HEK293 (cell line): ENCODE results near the gene PHF10.

Experiments
- CTCF ChIA-PET: fragments of 350-600 bp; formaldehyde crosslinking; extraction: SDS; loops from one replicate; lab custom pipeline; 2021; ENCODE audit warnings: antibody characterized with exemption; lab: Yijun Ruan, JAX
- POLR2A ChIA-PET: fragments of 300-600 bp; formaldehyde crosslinking; extraction: SDS; loops from one replicate; lab custom pipeline; 2020; ENCODE audit warnings: antibody characterized with exemption, inconsistent platforms; lab: Yijun Ruan, JAX
- H3K27ac ChIP-seq: fragments of 200-500 bp; sonication (Bioruptor generic); 2 replicates; pipeline ENCODE4 v1.5.1; 2014; ENCODE audit warnings: low read depth, low read length, control low read depth, inconsistent platforms; ENCODE audit errors: extremely low read depth
- H3K36me3 ChIP-seq, 2 experiments: fragments of 200-500 bp in 1 of 2; sonication (Bioruptor generic) in 1 of 2; 1 replicate in 1 of 2; 2 replicates in 1 of 2; pipeline ENCODE4 v1.5.1; 2014 to 2017; ENCODE audit warnings: inconsistent platforms in 2 of 2, low read length in 2 of 2; ENCODE audit not compliant: control insufficient read depth in 2 of 2, insufficient read depth in 1 of 2
- H3K4me1 ChIP-seq: fragments of 200-500 bp; sonication (Bioruptor generic); 2 replicates; pipeline ENCODE4 v1.5.1; 2014; ENCODE audit warnings: mild to moderate bottlenecking, low read length, inconsistent platforms; ENCODE audit not compliant: control insufficient read depth, insufficient read depth
- H3K4me3 ChIP-seq: 2 replicates; pipeline ENCODE4 v1.5.1; 2011; ENCODE audit warnings: low read depth, mild to moderate bottlenecking, control low read depth, low read length, moderate library complexity
- H3K9me3 ChIP-seq: fragments of 200-500 bp; sonication (Bioruptor generic); 2 replicates; pipeline ENCODE4 v1.5.1; 2014; ENCODE audit warnings: low read depth, low read length, inconsistent platforms; ENCODE audit not compliant: control insufficient read depth, insufficient read depth
- SP2 ChIP-seq: fragments of 450-650 bp; formaldehyde crosslinking; IDR thresholded peaks from 2 replicates; pipeline ENCODE4 v1.5.1; 2016; ENCODE audit warnings: missing biosample characterization, missing genetic modification characterization
- TCF7L2 ChIP-seq: IDR thresholded peaks from 2 replicates; pipeline ENCODE4 v1.6.1; 2011; ENCODE audit warnings: low read depth, mild to moderate bottlenecking, inconsistent platforms, low read length, moderate library complexity, borderline replicate concordance
- ZNF133 ChIP-seq: fragments of 450-650 bp; formaldehyde crosslinking; IDR thresholded peaks from 2 replicates; pipeline ENCODE4 v1.5.1; 2016; ENCODE audit warnings: missing biosample characterization, missing genetic modification characterization
- ZNF292 ChIP-seq: fragments of 450-650 bp; formaldehyde crosslinking; IDR thresholded peaks from 2 replicates; pipeline ENCODE4 v1.5.1; 2016; ENCODE audit warnings: low read depth, missing biosample characterization, missing genetic modification characterization, borderline replicate concordance
- ZNF404 ChIP-seq: fragments of 450-650 bp; formaldehyde crosslinking; IDR thresholded peaks from 2 replicates; pipeline ENCODE4 v1.5.1; 2017; ENCODE audit warnings: missing biosample characterization, missing genetic modification characterization
- ZNF623 ChIP-seq: fragments of 450-650 bp; formaldehyde crosslinking; IDR thresholded peaks from 2 replicates; pipeline ENCODE4 v1.5.1; 2016; ENCODE audit warnings: missing biosample characterization, missing genetic modification characterization
- TF ChIP-seq, protein P1 (sequence below): fragments of 450-650 bp; formaldehyde crosslinking; IDR thresholded peaks from 2 replicates; pipeline ENCODE4 v1.5.1; 2016; ENCODE audit warnings: missing biosample characterization, missing genetic modification characterization
- TF ChIP-seq, protein P2 (sequence below): fragments of 450-650 bp; formaldehyde crosslinking; optimal IDR thresholded peaks from 2 replicates; pipeline ENCODE3; 2016; ENCODE audit warnings: missing biosample characterization, mild to moderate bottlenecking, missing genetic modification characterization
- TF ChIP-seq, protein P3 (sequence below): fragments of 450-650 bp; formaldehyde crosslinking; IDR thresholded peaks from 2 replicates; pipeline ENCODE4 v1.5.1; 2016; ENCODE audit warnings: missing biosample characterization, missing genetic modification characterization
- TF ChIP-seq, protein P4 (sequence below): fragments of 450-650 bp; formaldehyde crosslinking; IDR thresholded peaks from 2 replicates; pipeline ENCODE4 v1.5.1; 2016; ENCODE audit warnings: missing biosample characterization, missing genetic modification characterization
- TF ChIP-seq, protein P5 (sequence below): fragments of 450-650 bp; formaldehyde crosslinking; IDR thresholded peaks from 2 replicates; pipeline ENCODE4 v1.5.1; 2017; ENCODE audit warnings: missing biosample characterization, missing genetic modification characterization

The PHF10 gene

DNA sequence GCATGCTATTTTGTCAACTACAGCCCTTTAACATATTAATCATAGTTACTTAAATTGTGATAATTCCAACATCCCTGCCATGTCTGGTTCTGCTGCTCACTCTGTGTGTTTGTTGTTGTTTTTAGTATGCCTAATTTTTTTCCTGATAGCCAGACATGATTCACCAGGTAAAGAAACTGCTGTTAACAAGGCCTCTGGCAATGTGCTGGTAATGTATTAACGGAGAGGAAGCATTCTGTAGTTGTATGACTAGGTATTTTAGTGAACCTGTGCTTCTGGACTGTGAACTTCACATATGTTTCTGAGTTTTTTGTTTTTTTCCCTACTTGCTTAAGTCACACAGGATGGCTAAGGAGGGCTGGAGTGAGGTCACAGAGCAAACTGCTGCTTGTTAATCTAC is 22.3 kb upstream of the PHF10 start (continued):
- TF ChIP-seq SP2 (tag by site-specific recombination): no peak
- TF ChIP-seq ZNF404 (tag by site-specific recombination): no peak
- TF ChIP-seq ZNF292: no peak

DNA sequence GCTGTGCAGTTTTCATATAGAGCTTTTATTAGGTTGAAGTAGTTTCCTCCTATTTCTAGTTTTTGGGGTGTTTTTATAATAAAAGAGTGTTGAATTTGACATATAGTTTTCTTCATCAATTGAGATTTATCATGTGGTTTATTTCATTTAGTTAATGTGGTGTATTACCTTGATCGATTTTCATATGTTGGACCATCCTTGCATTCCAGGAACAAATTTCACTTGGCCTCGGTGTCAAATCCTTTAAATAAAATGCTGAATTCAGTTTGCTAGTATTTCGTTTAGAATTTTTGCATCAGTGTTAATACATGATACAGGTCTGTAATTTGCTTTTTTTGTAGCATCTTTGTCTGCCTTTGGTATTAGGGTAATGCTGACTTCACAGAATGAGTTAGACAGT is 21.1 kb upstream of the PHF10 start:
- POLR2A ChIA-PET: interaction anchor here (0.6 kb wide), 1 partner anchor 174 kb away, joined by 3 read pairs; no protein-coding TSS in a partner anchor
- Histone ChIP-seq H3K27ac (no peak overlapping the region), H3K9me3 (no peaks in the 10 kb centered on the region), H3K4me3 (no peak overlapping the region), H3K4me1 (peaks cover 1% of the 10 kb centered on the region; the same call in 1 of the 2 replicates), H3K36me3 (peaks cover 0 to 10% of the 10 kb centered on the region in 2 experiments; a peak in 1 of 3 replicates)
- TF ChIP-seq TCF7L2 (no peak), ZNF133 (peak; percentile 70; the same call in 1 of the 2 replicates)
- CTCF ChIA-PET: interaction anchor here (0.7 kb wide), 1 partner anchor 411 kb away, joined by 3 read pairs; no protein-coding TSS in a partner anchor

DNA sequence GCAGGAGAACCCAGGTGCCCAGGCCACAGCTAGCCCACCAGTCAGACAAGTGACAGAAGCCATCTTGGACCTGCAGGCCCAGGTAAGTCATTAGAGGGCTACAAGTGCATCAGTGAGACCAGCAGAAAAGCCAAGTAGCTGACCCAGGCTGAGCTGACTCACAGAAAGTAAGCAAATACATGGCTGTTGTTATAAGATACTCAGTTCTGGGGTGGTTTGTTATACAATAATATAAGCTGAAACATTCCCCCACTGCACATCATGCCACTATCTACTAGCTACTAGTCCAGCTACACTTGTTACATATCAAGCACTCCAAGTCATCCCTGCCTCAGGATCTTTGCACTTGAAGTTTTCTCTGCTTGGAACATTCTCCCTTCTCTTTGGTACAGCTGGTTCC is 17.0 kb upstream of the PHF10 start:
- Histone ChIP-seq H3K4me3 (no peak overlapping the region), H3K9me3 (no peaks in the 10 kb centered on the region), H3K4me1 (peaks cover 13% of the 10 kb centered on the region), H3K27ac (no peak overlapping the region), H3K36me3 (no peaks in the 10 kb centered on the region)
- TF ChIP-seq, protein P1, sequence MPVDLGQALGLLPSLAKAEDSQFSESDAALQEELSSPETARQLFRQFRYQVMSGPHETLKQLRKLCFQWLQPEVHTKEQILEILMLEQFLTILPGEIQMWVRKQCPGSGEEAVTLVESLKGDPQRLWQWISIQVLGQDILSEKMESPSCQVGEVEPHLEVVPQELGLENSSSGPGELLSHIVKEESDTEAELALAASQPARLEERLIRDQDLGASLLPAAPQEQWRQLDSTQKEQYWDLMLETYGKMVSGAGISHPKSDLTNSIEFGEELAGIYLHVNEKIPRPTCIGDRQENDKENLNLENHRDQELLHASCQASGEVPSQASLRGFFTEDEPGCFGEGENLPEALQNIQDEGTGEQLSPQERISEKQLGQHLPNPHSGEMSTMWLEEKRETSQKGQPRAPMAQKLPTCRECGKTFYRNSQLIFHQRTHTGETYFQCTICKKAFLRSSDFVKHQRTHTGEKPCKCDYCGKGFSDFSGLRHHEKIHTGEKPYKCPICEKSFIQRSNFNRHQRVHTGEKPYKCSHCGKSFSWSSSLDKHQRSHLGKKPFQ (tag by site-specific recombination): no peak
- TF ChIP-seq, protein P2, sequence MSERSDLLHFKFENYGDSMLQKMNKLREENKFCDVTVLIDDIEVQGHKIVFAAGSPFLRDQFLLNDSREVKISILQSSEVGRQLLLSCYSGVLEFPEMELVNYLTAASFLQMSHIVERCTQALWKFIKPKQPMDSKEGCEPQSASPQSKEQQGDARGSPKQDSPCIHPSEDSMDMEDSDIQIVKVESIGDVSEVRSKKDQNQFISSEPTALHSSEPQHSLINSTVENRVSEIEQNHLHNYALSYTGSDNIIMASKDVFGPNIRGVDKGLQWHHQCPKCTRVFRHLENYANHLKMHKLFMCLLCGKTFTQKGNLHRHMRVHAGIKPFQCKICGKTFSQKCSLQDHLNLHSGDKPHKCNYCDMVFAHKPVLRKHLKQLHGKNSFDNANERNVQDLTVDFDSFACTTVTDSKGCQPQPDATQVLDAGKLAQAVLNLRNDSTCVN (tag by site-specific recombination): no peak
- TF ChIP-seq, protein P3, sequence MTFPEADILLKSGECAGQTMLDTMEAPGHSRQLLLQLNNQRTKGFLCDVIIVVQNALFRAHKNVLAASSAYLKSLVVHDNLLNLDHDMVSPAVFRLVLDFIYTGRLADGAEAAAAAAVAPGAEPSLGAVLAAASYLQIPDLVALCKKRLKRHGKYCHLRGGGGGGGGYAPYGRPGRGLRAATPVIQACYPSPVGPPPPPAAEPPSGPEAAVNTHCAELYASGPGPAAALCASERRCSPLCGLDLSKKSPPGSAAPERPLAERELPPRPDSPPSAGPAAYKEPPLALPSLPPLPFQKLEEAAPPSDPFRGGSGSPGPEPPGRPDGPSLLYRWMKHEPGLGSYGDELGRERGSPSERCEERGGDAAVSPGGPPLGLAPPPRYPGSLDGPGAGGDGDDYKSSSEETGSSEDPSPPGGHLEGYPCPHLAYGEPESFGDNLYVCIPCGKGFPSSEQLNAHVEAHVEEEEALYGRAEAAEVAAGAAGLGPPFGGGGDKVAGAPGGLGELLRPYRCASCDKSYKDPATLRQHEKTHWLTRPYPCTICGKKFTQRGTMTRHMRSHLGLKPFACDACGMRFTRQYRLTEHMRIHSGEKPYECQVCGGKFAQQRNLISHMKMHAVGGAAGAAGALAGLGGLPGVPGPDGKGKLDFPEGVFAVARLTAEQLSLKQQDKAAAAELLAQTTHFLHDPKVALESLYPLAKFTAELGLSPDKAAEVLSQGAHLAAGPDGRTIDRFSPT (tag by site-specific recombination): no peak
- TF ChIP-seq, protein P4, sequence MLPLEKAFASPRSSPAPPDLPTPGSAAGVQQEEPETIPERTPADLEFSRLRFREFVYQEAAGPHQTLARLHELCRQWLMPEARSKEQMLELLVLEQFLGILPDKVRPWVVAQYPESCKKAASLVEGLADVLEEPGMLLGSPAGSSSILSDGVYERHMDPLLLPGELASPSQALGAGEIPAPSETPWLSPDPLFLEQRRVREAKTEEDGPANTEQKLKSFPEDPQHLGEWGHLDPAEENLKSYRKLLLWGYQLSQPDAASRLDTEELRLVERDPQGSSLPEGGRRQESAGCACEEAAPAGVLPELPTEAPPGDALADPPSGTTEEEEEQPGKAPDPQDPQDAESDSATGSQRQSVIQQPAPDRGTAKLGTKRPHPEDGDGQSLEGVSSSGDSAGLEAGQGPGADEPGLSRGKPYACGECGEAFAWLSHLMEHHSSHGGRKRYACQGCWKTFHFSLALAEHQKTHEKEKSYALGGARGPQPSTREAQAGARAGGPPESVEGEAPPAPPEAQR (tag by site-specific recombination): no peak
- TF ChIP-seq, protein P5, sequence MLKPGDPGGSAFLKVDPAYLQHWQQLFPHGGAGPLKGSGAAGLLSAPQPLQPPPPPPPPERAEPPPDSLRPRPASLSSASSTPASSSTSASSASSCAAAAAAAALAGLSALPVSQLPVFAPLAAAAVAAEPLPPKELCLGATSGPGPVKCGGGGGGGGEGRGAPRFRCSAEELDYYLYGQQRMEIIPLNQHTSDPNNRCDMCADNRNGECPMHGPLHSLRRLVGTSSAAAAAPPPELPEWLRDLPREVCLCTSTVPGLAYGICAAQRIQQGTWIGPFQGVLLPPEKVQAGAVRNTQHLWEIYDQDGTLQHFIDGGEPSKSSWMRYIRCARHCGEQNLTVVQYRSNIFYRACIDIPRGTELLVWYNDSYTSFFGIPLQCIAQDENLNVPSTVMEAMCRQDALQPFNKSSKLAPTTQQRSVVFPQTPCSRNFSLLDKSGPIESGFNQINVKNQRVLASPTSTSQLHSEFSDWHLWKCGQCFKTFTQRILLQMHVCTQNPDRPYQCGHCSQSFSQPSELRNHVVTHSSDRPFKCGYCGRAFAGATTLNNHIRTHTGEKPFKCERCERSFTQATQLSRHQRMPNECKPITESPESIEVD: no peak
- peak; percentile 55 for TF ChIP-seq ZNF623 (tag by site-specific recombination)
- CTCF ChIA-PET: interaction anchor here (0.9 kb wide), 1 partner anchor 50 kb away, joined by 3 read pairs; no protein-coding TSS in a partner anchor
- POLR2A ChIA-PET: no interaction called here
